Measurements from ENCODE around the gene ACAP1. TPM values are rescaled to one million over a fixed set of nuclear protein-coding genes. Genes with fewer than 3 reads are reported as not detected.

The ACAP1 gene
- total RNA-seq, 1 donor from 2014 or later, result 6.8 TPM

DNA sequence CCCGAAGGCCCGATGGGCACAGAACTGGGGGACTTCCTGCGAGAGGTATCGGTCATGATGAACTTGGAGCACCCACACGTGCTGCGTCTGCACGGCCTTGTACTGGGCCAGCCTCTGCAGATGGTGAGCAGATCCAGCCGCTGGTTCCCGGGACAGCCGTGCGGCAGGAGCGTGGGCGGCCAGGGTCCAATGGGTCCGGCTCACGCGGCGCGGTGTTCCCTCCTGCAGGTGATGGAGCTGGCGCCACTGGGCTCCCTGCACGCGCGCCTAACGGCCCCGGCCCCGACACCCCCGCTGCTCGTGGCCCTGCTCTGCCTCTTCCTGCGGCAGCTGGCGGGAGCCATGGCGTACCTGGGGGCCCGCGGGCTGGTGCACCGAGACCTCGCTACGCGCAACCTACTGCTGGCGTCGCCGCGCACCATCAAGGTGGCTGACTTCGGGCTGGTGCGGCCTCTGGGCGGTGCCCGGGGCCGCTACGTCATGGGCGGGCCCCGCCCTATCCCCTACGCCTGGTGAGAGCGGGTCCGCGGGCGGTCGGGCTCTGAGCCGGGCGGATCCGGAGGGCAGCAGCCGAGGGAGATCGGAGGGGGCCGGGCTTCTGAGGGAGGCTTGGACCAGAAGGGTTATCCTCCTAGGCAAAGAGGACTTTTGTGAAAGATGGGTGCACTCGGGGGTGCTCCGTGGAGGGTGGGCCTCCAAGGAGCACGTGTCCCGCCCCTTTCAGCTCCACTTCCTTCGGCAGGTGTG lies 47.6 kb downstream of the ACAP1 start:
- H3K4me3 Mint-ChIP-seq (ENCODE audit: unreplicated experiment), result peak overlapping the region; percentile 55

DNA sequence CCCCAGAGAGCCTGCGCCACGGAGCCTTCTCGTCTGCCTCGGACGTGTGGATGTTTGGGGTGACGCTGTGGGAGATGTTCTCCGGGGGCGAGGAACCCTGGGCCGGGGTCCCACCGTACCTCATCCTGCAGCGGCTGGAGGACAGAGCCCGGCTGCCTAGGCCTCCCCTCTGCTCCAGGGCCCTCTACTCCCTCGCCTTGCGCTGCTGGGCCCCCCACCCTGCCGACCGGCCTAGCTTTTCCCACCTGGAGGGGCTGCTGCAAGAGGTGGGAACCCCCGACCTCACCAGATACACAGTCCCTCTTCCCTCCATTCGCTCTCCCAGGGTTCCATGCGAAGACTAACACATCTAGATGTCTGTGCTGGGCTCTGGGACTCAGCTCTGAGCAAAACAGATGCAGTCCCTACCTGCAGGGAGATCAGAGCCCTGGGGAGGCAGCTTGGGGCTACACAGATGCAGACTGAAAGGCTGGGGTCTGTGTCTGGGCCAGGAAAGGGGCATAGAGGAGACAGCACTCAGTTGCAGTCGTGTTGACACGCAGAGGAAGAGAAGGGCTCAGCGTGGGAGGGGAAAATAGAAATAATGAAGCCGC lies 48.3 kb downstream of the ACAP1 start:
- H3K4me3 Mint-ChIP-seq (ENCODE audit: unreplicated experiment), result peak overlapping the region; percentile 55
- peaks cover 30% of the 10 kb centered on the region for H3K27me3 Mint-ChIP-seq (ENCODE audit: low read depth)
- H3K4me1 Mint-ChIP-seq (ENCODE audit: low read depth), result peaks cover 17% of the 10 kb centered on the region
- H3K36me3 Mint-ChIP-seq (ENCODE audit: low read depth), result peaks cover 3% of the 10 kb centered on the region
- DNase-seq (ENCODE audit: low spot score), result no peak
- H3K27ac Mint-ChIP-seq (ENCODE audit: unreplicated experiment), result no peak overlapping the region
- TF ChIP-seq, protein P1, sequence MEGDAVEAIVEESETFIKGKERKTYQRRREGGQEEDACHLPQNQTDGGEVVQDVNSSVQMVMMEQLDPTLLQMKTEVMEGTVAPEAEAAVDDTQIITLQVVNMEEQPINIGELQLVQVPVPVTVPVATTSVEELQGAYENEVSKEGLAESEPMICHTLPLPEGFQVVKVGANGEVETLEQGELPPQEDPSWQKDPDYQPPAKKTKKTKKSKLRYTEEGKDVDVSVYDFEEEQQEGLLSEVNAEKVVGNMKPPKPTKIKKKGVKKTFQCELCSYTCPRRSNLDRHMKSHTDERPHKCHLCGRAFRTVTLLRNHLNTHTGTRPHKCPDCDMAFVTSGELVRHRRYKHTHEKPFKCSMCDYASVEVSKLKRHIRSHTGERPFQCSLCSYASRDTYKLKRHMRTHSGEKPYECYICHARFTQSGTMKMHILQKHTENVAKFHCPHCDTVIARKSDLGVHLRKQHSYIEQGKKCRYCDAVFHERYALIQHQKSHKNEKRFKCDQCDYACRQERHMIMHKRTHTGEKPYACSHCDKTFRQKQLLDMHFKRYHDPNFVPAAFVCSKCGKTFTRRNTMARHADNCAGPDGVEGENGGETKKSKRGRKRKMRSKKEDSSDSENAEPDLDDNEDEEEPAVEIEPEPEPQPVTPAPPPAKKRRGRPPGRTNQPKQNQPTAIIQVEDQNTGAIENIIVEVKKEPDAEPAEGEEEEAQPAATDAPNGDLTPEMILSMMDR (IDR thresholded peaks at IDR 0.05), result no peak
- no peaks in the 10 kb centered on the region for H3K9me3 Mint-ChIP-seq (ENCODE audit: low read depth)

More for the DNA sequence above, 47.6 kb downstream of the ACAP1 start:
- TF ChIP-seq, protein P1 (IDR thresholded peaks at IDR 0.05), result no peak
- Mint-ChIP-seq H3K9me3 (ENCODE audit: low read depth) (peaks cover 6% of the 10 kb centered on the region), H3K4me1 (ENCODE audit: low read depth) (peaks cover 17% of the 10 kb centered on the region), H3K36me3 (ENCODE audit: low read depth) (peaks cover 4% of the 10 kb centered on the region), H3K27me3 (ENCODE audit: low read depth) (peaks cover 30% of the 10 kb centered on the region), H3K27ac (ENCODE audit: unreplicated experiment) (no peak overlapping the region)
- DNase-seq (ENCODE audit: low spot score), result no peak

DNA sequence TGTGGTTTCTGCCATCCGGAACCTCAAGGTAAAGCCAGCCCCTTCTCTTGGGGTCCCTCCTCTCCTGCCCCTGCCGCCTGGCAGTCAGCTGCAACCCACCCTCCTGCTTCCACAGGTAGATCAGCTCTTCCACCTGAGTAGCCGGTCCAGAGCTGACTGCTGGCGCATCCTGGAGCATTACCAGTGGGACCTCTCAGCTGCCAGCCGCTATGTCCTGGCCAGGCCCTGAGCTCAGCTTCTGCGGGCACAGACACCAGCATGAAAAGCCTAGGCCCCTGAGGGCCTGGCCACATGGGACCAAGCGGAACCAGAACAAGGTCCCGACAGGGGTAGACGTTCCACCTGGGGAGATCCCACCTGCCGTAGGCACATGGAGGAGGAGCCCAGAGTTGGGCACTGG lies 52.5 kb downstream of the ACAP1 start:
- peaks cover 16% of the 10 kb centered on the region for H3K4me1 Mint-ChIP-seq (ENCODE audit: low read depth)
- no peaks in the 10 kb centered on the region for H3K9me3 Mint-ChIP-seq (ENCODE audit: low read depth)
- H3K27ac Mint-ChIP-seq (ENCODE audit: unreplicated experiment), result no peak overlapping the region
- DNase-seq (ENCODE audit: low spot score), result no peak
- TF ChIP-seq, protein P1 (IDR thresholded peaks at IDR 0.05), result no peak
- no peaks in the 10 kb centered on the region for H3K27me3 Mint-ChIP-seq (ENCODE audit: low read depth)
- no peak overlapping the region for H3K4me3 Mint-ChIP-seq (ENCODE audit: unreplicated experiment)
- peaks cover 10% of the 10 kb centered on the region for H3K36me3 Mint-ChIP-seq (ENCODE audit: low read depth)

DNA sequence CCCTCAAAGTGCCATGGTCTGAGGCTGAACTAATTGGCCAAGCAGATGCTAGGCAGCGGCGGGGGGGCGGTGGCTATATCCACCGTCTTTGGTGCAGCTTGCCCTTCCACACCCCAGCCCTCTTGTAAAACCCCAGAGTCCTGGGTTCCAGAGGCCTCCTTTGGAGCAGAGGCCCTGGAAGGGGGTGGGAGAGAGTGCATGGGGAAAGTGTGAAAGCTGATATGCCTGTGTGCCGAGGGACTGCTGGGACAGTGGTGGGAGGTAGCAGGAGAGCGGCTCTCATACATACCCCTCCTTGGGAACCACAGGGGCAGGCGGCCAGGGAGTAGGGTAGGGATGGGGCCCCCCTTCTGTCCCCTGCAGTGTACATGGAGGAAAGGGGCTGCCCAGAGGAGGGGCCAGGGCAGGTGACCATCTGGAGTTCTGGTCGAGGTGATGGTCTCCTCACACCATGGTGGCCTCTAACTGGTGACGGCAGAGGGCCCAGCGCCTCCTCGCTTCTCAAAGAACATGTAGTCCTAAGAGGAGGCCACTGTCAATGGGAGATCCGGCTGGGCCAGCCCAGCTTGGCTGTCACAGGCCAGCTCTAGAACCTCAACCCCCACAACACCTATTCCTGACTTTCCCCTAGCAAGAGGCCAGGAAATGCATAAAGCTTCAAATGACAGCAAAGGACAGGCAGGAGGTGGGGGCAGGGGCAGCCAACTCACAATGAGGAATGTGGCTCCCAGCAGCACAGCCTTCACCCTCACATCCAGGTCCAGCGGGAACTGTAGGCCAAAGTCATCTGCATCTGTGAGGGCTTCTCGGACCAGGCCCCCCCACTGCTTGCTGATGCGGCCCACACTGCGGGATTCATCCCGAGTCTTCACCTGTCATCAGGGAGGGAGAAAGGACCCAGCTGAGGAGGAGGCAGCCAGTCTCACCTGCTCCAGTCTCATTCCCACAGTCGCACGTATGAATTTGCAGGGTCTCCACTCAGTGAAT lies 53.9 kb downstream of the ACAP1 start:
- Mint-ChIP-seq H3K9me3 (ENCODE audit: low read depth) (no peaks in the 10 kb centered on the region), H3K36me3 (ENCODE audit: low read depth) (peaks cover 10% of the 10 kb centered on the region), H3K4me1 (ENCODE audit: low read depth) (peaks cover 16% of the 10 kb centered on the region), H3K4me3 (ENCODE audit: unreplicated experiment) (no peak overlapping the region), H3K27me3 (ENCODE audit: low read depth) (no peaks in the 10 kb centered on the region), H3K27ac (ENCODE audit: unreplicated experiment) (no peak overlapping the region)
- no peak for DNase-seq (ENCODE audit: low spot score)
- TF ChIP-seq, protein P1 (IDR thresholded peaks at IDR 0.05), result no peak

DNA sequence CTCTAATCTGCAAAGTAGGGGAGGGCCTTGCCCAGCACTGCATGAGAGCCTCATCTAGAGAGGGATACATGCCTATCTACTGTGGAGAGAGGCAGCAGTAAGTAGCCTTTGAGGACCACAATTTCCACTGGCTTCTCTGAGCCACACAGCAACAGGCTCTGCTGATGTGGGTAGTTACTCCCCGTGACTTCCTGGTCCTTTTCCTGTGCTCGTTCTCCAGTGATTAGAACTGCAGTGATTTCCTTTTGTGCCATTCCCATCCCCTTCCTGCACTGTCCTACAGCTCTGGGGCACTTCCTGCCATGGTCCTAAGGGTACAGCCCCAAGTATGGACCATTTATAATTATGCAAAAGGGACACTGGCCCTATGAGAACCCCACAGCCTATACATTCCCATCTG lies 55.0 kb downstream of the ACAP1 start:
- DNase-seq (ENCODE audit: low spot score), result no peak
- Mint-ChIP-seq H3K4me1 (ENCODE audit: low read depth) (peaks cover 20% of the 10 kb centered on the region), H3K36me3 (ENCODE audit: low read depth) (peaks cover 10% of the 10 kb centered on the region), H3K9me3 (ENCODE audit: low read depth) (no peaks in the 10 kb centered on the region), H3K4me3 (ENCODE audit: unreplicated experiment) (no peak overlapping the region), H3K27me3 (ENCODE audit: low read depth) (no peaks in the 10 kb centered on the region), H3K27ac (ENCODE audit: unreplicated experiment) (no peak overlapping the region)
- TF ChIP-seq, protein P1 (IDR thresholded peaks at IDR 0.05), result no peak
